ENCODE measurements around the gene KCNH1.

- TF ChIP-seq POLR2A (IDR thresholded peaks at IDR 0.05; ENCODE audit: borderline replicate concordance, extremely low read depth, insufficient read depth, insufficient read length) (no peak), CTCF (IDR thresholded peaks at IDR 0.05 in 2 of 3, conservative IDR thresholded peaks at IDR 0.05 in 1 of 3; ENCODE audit: borderline replicate concordance in 1 of 3, insufficient read depth in 1 of 3, low read depth in 2 of 3, low read length in 2 of 3) (no peak), POLR2AphosphoS5 (IDR thresholded peaks at IDR 0.05; ENCODE audit: low read depth, low read length) (no peak), ZNF274 (IDR thresholded peaks at IDR 0.05; ENCODE audit: low read depth, low read length) (no peak), EZH2 (IDR thresholded peaks at IDR 0.05) (no peak), ZFX (IDR thresholded peaks at IDR 0.05) (no peak), ELF1 (IDR thresholded peaks at IDR 0.05; ENCODE audit: borderline replicate concordance, low read depth) (no peak), YY1 (IDR thresholded peaks at IDR 0.05; ENCODE audit: extremely low read depth, insufficient replicate concordance, low read depth, low read length) (no peak), EZH2phosphoT487 (IDR thresholded peaks at IDR 0.05; ENCODE audit: borderline replicate concordance) (no peak), FOSL1 (IDR thresholded peaks at IDR 0.05; ENCODE audit: low read depth) (no peak), REST (IDR thresholded peaks at IDR 0.05; ENCODE audit: low read depth) (no peak), RAD21 (IDR thresholded peaks at IDR 0.05; ENCODE audit: low read depth) (no peak)
These were observed 447.1 kb downstream of the KCNH1 start for GRCh38 chr1:210686841-210687240.

Data from HCT116 (cell line).